Memory B cell (primary cell): Measurements from ENCODE around the gene RASA3.

Source experiments
- ATAC-seq: fragments of 150-1000 bp; cut with Tn5 transposase; 2 replicates; pipeline ENCODE4 v1.10.0; 2021; ENCODE audit warnings: low read depth, mild to moderate bottlenecking, moderate library complexity
- DNase-seq, 2 donors: peaks; one replicate each; pipeline ENCODE4 v3.0.0; 2022; ENCODE audit warnings: low spot score in 2 of 2
- H3K27ac Mint-ChIP-seq: one replicate; pipeline ENCODE4 v1.8.0; 2022; ENCODE audit warnings: mild to moderate bottlenecking, moderate library complexity, mixed read lengths
- H3K27me3 Mint-ChIP-seq: one replicate; pipeline ENCODE4 v1.8.0; 2022; ENCODE audit warnings: mixed read lengths
- H3K36me3 Mint-ChIP-seq: one replicate; pipeline ENCODE4 v1.8.0; 2022; ENCODE audit warnings: mild to moderate bottlenecking, mixed read lengths
- H3K4me1 Mint-ChIP-seq: one replicate; pipeline ENCODE4 v1.8.0; 2022; ENCODE audit warnings: mixed read lengths
- H3K4me3 Mint-ChIP-seq: one replicate; pipeline ENCODE4 v1.8.0; 2022; ENCODE audit warnings: mild to moderate bottlenecking, moderate library complexity, mixed read lengths
- H3K9me3 Mint-ChIP-seq: one replicate; pipeline ENCODE4 v1.8.0; 2022; ENCODE audit warnings: mixed read lengths

Gene RASA3

DNA sequence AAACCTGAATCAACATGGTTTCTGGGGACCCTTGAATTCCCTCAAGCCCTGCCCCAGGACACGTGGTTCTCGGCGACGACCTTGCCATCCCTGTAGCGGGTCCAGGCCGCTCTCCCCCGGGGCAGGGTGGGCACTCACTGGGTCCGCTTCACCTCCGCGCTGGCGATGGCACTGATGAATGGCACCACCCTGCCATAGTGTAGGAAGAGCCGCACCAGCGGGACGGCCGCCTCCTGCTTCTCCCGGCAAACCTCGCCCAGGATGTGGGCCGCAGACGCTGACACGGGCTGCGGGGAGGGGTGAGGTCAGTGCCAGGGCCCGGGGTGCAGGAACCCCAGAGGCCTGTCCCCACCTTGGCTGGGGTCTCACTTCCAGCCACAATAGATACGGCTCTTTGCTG lies 114.5 kb downstream of the RASA3 start:
- Mint-ChIP-seq H3K27ac (peak overlapping the region; percentile 35), H3K36me3 (peaks cover 17% of the 10 kb centered on the region), H3K4me1 (peaks cover 13% of the 10 kb centered on the region), H3K9me3 (no peaks in the 10 kb centered on the region), H3K27me3 (no peaks in the 10 kb centered on the region), H3K4me3 (no peak overlapping the region)
- DNase-seq (no peak), ATAC-seq (no peak)

DNA sequence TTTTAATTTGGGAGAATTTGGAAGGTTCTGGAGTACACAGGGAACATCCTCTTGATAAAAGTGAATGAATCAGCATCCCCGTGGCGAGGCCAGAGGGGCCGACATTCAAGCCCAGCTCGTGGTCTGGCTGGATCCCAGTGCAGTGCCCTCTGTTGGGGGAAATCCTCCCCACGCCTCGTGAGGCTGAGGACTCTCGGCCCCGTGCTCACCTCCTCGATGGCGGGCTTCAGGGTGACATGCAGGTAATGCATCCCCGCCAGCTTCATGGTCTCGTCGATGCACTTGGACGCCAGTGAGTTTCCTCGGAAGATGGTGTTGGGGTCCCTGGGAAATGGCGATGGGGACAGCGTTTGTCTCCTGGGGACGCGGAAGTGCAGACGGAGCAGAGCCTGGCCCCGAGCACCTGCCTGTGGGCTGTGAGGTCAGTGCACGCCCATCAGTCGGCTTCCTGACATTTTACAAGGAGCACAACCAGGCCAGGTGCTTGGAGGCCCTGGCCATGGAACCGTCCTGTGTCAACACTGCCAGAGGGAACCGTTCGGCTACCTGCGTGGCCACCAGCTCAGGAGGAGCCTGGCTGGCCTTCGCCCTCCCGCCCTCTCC lies 115.3 kb downstream of the RASA3 start:
- no peak overlapping the region for H3K27ac Mint-ChIP-seq
- DNase-seq: no peak
- no peak for ATAC-seq
- peaks cover 17% of the 10 kb centered on the region for H3K36me3 Mint-ChIP-seq
- no peaks in the 10 kb centered on the region for H3K27me3 Mint-ChIP-seq
- no peak overlapping the region for H3K4me3 Mint-ChIP-seq
- H3K9me3 Mint-ChIP-seq: no peaks in the 10 kb centered on the region
- H3K4me1 Mint-ChIP-seq: peaks cover 10% of the 10 kb centered on the region

DNA sequence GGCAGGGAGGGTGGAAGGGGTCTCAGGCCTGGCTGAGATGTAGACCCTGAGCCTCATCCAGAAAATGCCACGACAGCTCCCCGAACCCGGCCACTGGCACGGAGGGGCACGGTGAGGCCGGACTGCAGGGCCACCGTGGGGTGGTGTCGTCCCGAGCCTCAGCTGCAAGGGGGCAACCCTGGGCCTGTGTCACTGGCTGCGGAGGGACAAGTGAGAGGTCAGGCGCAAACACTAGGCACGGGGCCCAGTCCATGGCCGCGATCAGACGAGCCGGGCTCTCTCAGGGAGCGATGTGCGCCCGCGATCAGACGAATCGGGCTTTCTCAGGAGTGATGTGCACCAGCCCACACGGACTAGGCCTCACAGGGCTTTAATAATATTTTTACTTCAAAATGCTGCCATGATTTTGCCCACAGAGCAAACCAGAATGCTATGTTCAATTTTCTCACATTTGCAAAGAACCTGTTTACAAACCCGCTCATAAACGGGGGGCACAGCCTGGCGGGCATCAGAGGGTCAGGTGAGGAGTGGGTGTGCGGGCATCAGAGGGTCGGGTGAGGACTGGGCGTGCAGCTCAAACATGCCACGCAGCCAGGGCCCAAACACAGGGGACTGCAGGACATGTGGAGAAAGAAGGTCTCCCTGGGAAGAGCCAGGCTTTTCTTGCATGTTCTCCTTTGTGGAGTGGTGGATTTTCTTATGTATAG lies 115.9 kb downstream of the RASA3 start:
- H3K27ac Mint-ChIP-seq: no peak overlapping the region
- H3K27me3 Mint-ChIP-seq: no peaks in the 10 kb centered on the region
- peaks cover 16% of the 10 kb centered on the region for H3K36me3 Mint-ChIP-seq
- DNase-seq (no peak), ATAC-seq (no peak)
- H3K4me1 Mint-ChIP-seq: peaks cover 6% of the 10 kb centered on the region
- H3K4me3 Mint-ChIP-seq: no peak overlapping the region
- no peaks in the 10 kb centered on the region for H3K9me3 Mint-ChIP-seq

DNA sequence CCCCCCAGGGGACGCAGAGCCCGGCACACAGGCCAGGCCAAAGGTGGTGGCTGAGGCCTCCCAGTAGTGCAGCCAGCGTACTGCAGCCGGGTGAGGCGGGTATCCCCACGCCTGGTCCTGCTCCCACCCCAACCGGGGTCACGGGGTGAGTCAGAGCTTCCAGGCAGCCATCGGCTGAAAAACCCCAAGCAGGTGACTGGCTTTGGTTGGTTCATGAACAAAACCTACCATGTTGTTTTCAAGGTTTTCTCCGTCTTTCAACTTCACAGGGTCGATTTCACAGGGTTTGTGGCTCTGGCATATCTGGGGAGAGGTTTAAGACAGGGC lies 116.5 kb downstream of the RASA3 start:
- no peaks in the 10 kb centered on the region for H3K9me3 Mint-ChIP-seq
- no peak overlapping the region for H3K27ac Mint-ChIP-seq
- peaks cover 16% of the 10 kb centered on the region for H3K36me3 Mint-ChIP-seq
- ATAC-seq (no peak), DNase-seq (no peak)
- H3K4me1 Mint-ChIP-seq: peaks cover 2% of the 10 kb centered on the region
- H3K4me3 Mint-ChIP-seq: no peak overlapping the region
- H3K27me3 Mint-ChIP-seq: no peaks in the 10 kb centered on the region

DNA sequence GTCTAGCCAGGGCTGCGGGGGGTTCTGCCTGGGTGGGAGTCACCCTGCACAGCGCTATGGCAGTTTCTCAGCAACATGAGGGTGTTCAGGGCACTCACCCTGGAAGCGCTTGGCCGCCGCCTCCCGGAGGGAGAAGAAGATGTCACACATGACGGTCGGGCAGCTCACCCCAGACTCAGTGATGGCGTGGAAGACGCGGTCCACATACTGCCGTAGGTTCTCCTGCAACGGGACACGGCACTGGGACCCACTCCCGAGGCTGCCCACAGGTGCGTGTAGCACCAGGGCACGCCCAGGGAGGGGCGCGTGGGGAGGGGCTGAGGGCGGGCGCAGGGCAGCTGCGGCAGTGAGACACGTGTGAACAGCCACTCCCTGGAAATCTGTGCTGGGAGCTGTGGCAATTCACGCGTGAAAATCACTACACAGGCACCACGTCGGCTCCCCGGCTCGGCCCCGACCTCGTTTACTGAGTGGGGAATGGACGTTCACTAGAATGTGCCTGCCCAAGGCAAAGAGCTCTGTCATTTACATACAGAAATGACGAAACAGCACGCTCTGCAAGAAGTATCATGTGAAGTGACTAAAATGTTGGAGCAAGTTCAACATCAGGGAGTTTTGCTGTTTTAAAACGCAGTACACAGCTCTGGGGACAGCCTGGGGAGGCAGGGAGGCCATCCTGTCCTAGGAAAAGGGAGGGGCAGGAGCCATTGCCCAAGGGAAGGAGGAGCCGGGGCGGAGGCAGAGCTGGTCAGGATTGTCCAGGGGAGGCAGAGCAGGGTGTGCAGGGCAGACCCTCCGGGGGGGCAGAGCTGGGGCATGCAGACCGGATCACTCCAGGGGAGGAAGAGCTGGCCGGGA lies 117.1 kb downstream of the RASA3 start:
- H3K36me3 Mint-ChIP-seq: peaks cover 18% of the 10 kb centered on the region
- H3K4me1 Mint-ChIP-seq: no peaks in the 10 kb centered on the region
- no peak for DNase-seq
- no peak for ATAC-seq
- H3K27me3 Mint-ChIP-seq: no peaks in the 10 kb centered on the region
- H3K9me3 Mint-ChIP-seq: no peaks in the 10 kb centered on the region
- H3K27ac Mint-ChIP-seq: no peak overlapping the region
- no peak overlapping the region for H3K4me3 Mint-ChIP-seq

DNA sequence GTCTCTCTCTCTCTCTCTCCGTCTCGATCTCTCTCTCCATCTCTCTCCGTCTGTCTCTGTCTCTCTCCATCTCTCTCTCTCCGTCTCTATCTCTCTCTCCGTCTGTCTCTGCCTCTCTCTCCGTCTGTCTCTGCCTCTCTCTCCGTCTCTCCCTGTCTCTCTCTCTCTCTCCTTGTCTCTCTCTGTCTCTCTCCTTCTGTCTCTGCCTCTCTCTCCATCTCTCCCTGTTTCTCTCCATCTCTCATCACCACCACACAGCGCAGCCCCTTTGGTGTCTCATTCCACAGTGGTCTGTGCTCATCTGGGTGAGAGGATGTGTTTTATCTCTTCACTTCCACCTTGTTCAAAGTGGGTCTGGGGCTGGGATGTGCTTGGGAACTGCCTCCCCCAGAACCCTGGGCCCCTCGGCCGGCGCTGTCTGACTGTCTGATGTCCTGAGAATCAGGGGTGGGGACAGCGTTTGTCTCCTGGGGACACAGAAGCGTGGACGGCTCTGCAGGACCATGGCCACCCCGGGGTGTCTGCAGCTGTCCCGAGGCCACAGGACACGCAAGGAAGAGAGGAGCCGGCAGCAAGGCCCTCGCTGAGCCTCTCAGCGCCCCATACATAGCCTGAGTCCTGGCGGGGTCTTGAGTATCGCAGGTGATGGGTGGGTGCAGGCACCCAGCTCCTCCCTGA lies 118.3 kb downstream of the RASA3 start:
- no peaks in the 10 kb centered on the region for H3K9me3 Mint-ChIP-seq
- peaks cover 22% of the 10 kb centered on the region for H3K36me3 Mint-ChIP-seq
- no peak overlapping the region for H3K27ac Mint-ChIP-seq
- no peak for ATAC-seq
- no peaks in the 10 kb centered on the region for H3K4me1 Mint-ChIP-seq
- no peaks in the 10 kb centered on the region for H3K27me3 Mint-ChIP-seq
- no peak for DNase-seq
- no peak overlapping the region for H3K4me3 Mint-ChIP-seq

DNA sequence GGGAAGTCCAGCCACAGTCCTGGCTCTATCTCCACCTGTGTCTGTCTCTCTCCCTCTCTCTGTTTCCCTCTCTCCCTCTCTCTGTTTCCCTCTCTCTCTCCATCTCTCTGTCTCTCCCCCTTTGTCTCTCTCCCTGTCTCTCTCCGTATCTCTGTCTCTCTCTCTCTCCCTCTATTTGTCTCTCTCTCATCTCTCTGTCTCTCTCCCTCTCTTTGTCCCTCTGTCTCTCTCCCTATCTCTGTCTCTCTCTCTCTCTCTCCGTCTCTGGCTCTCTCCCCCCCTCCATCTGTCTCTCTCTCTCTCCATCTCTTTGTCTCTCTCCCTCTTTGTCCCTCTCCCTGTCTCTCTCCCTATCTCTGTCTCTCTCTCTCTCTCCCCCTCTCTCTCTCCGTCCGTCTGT lies 119.1 kb downstream of the RASA3 start:
- DNase-seq: no peak
- Mint-ChIP-seq H3K9me3 (no peaks in the 10 kb centered on the region), H3K36me3 (peaks cover 22% of the 10 kb centered on the region), H3K27ac (no peak overlapping the region), H3K27me3 (no peaks in the 10 kb centered on the region), H3K4me3 (no peak overlapping the region), H3K4me1 (no peaks in the 10 kb centered on the region)
- no peak for ATAC-seq

DNA sequence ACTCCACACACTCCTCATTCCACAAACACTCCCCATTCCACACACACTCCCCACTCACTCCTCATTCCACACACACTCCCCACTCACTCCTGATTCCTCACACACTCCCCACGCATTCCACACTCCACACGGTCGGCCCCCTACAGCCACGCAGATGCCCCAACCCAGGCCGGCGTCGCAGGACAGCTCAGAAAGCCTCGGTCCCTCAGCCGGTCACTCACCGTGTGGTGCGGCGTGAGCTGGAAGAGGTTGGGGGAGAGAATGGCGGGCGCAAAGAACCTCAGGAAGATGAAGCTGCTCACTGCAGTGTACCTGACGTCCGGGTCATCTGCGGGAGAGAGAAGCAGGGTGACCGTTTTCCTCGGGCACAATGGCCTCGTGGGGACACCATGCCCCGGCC lies 119.5 kb downstream of the RASA3 start:
- Mint-ChIP-seq H3K4me1 (no peaks in the 10 kb centered on the region), H3K27ac (no peak overlapping the region), H3K9me3 (no peaks in the 10 kb centered on the region), H3K27me3 (no peaks in the 10 kb centered on the region), H3K4me3 (no peak overlapping the region), H3K36me3 (peaks cover 19% of the 10 kb centered on the region)
- DNase-seq (no peak), ATAC-seq (no peak)

DNA sequence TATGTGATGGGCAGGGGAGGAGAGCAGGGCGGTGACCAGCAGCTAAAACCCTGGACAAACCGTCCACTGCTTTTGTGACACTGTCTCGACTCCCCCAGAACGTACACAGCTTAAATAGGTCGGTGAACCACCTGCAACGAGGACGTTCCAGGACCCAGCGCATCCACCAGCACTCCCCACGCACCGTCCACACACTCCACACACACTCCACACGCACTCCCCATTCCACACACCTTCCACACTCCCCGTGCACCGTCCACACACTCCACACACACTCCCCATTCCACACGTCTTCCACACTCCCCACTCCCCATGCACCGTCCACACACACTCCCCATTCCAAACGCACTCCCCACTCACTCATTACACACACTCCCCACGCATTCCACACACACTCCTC lies 120.3 kb downstream of the RASA3 start:
- Mint-ChIP-seq H3K27me3 (no peaks in the 10 kb centered on the region), H3K9me3 (no peaks in the 10 kb centered on the region), H3K27ac (no peak overlapping the region), H3K4me3 (no peak overlapping the region), H3K4me1 (no peaks in the 10 kb centered on the region), H3K36me3 (peaks cover 21% of the 10 kb centered on the region)
- DNase-seq: no peak
- ATAC-seq: no peak

DNA sequence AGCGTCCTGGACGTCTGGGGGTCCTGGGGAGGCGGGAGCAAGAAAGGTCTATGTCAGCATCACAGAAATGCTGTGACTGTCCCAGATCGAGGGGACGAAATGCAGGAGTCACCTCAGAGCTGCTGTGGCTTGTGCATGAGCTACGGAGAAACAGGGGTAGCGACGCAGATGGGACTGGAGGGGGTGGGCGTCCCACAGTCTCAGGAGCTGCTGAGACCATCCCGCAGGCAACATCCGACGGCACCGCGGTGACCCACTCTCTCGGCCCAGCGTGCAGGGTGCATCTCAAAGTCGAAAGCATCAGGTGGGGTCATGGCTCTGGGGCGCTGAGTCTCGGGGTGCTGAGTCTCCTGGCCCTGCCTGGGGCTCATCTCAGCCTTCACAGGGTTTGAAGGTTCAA lies 121.2 kb downstream of the RASA3 start:
- Mint-ChIP-seq H3K27ac (peak overlapping the region; percentile 45), H3K36me3 (peaks cover 17% of the 10 kb centered on the region), H3K4me3 (no peak overlapping the region), H3K9me3 (no peaks in the 10 kb centered on the region), H3K27me3 (no peaks in the 10 kb centered on the region), H3K4me1 (no peaks in the 10 kb centered on the region)
- no peak for DNase-seq
- ATAC-seq: no peak

DNA sequence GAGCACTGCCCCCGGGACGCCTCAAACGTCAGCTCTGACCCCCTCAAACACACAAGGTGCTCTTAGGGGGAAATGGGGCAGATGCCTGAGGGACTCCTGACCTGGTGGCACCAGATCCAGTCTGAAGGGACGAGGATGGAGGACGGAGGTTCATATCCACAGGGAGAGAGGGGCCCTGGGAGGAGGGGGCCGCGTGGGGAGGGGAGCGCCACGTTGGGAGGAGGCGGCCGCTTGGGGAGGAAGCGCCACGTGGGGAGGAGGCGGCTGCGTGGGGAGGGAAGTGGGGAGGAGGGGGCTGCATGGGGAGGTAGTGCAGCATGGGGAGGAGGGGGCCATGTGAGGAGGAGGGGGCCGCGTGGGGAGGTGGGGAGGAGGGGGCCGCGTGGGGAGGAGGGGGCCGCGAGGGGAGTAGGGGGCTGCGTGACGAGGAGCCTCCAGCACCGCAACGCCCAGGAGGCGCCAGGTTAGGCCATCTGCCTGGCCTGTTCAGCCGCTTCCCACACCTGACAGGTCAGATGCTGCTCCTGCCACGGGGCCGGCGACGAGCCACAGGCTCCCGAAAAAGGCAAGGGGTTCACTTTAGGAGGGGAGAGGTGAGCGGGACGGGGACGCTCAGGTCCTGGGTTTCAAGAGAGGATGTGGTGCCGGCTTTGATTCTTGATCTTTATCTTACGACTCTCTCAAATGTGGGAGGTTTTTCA lies 121.9 kb downstream of the RASA3 start:
- DNase-seq (no peak), ATAC-seq (no peak)
- no peaks in the 10 kb centered on the region for H3K9me3 Mint-ChIP-seq
- peak overlapping the region; percentile 45 for H3K27ac Mint-ChIP-seq
- no peaks in the 10 kb centered on the region for H3K27me3 Mint-ChIP-seq
- no peak overlapping the region for H3K4me3 Mint-ChIP-seq
- H3K4me1 Mint-ChIP-seq: no peaks in the 10 kb centered on the region
- H3K36me3 Mint-ChIP-seq: peaks cover 15% of the 10 kb centered on the region

DNA sequence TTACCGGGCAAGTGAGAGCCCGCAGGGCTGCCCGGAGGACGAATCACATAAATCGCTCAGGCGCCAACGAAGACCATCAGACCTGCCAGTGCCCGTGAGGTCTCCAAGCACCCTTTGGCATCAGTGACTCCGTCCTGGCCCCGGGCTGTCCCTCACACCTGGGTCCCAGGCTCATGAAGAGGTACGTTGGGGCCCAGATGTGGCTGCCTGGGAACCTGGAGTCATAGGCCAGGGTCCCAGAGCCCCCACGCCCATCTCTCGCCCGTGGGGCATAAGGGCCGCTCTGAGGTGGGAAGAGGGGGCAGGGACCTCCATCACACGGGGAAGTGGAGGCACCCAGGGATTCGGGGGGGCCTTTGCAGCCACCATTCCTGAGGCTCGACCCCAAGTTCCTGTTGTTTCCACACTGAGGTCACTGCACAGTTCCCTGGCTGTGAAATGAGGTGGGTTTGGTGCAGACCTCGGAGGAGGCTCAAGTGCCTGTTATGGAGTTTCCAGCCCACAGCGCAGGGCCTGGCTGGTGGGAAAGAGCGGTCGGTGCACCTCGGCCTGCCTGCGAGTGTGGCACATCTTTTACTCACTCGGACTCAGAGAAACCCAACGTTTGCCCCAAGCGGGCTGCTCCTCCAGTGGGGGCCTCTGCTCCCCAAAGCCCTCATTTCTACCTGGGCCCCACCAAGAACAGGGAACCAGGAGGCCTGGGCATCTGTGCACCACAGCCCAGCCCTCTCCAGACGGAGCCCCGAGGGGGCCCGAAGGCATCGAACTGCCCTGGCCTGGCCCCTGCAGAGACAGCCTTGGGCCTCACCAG lies 122.6 kb downstream of the RASA3 start:
- H3K4me1 Mint-ChIP-seq: no peaks in the 10 kb centered on the region
- no peaks in the 10 kb centered on the region for H3K27me3 Mint-ChIP-seq
- DNase-seq (no peak), ATAC-seq (no peak)
- H3K4me3 Mint-ChIP-seq: no peak overlapping the region
- H3K27ac Mint-ChIP-seq: no peak overlapping the region
- no peaks in the 10 kb centered on the region for H3K9me3 Mint-ChIP-seq
- H3K36me3 Mint-ChIP-seq: peaks cover 17% of the 10 kb centered on the region

DNA sequence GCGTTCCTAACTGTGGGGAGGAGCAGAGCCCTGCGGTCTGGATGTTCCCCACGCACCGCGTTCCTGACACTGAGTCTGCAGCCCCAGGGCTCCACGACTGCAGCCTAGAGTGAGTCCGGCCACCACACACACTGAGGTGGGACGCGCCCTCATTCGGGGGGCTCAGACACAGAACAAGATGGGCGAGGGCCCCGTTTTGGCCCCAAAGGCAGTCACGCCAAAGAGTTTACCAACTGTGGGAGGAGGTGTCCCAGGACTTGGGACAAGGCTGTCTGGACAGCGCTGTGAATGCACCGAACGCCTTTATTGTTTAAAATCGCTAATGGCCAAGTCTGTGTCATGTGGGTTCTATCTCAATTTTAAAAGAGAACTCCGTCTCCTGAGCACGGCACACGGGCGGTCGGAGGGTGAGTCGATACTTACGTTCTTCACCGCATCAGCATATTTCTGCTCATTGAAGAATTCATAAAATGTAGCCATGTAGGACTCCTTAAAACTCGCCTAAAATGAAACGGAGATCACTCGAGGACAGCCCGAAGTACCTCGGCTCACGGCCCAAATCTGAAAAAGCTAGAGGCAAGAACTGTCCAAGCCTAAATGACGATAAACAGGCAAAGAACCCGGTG lies 123.3 kb downstream of the RASA3 start:
- no peak for DNase-seq
- H3K9me3 Mint-ChIP-seq: no peaks in the 10 kb centered on the region
- peaks cover 19% of the 10 kb centered on the region for H3K36me3 Mint-ChIP-seq
- no peaks in the 10 kb centered on the region for H3K4me1 Mint-ChIP-seq
- no peak for ATAC-seq
- no peak overlapping the region for H3K4me3 Mint-ChIP-seq
- no peaks in the 10 kb centered on the region for H3K27me3 Mint-ChIP-seq
- H3K27ac Mint-ChIP-seq: no peak overlapping the region
